Left forelimb (tissue), 1 donor: ENCODE data around the gene ATP8B2.
"Not testable (repeated sequence)": the region's sequence is repeated elsewhere in the genome, so short reads cannot be mapped to it uniquely, and the experiment has no call there.

ENCODE experiments used
- DNase-seq: peaks from one replicate; pipeline ENCODE4 v3.0.0-alpha.2; 2018; ENCODE audit warnings: low spot score

Gene ATP8B2

GRCh38 chr1:154324669-154325582 lies at the start of gene ATP8B2:
TSS of gene ATP8B2 (plus strand) at chr1:154325525. CDS start at chr1:154328142, 2,617 bp downstream.
- peak; percentile 92 for DNase-seq

GRCh38 chr1:154276797-154277196 lies 48.5 kb upstream of the ATP8B2 start:
- no peak for DNase-seq

- not testable (repeated sequence) for DNase-seq
Observed at GRCh38 chr1:154287591-154287990, 37.7 kb upstream of the ATP8B2 start.

GRCh38 chr1:154288661-154289060 lies 36.7 kb upstream of the ATP8B2 start:
- no peak for DNase-seq

GRCh38 chr1:154290921-154291320 lies 34.4 kb upstream of the ATP8B2 start:
- no peak for DNase-seq

GRCh38 chr1:154295408-154296235 lies 29.7 kb upstream of the ATP8B2 start:
- DNase-seq: no peak

- no peak for DNase-seq
Observed at GRCh38 chr1:154301582-154301981, 23.7 kb upstream of the ATP8B2 start.

GRCh38 chr1:154304664-154305337 lies 20.5 kb upstream of the ATP8B2 start:
- DNase-seq: no peak

GRCh38 chr1:154306151-154306550 lies 19.2 kb upstream of the ATP8B2 start:
- DNase-seq: no peak

- DNase-seq: not testable (repeated sequence)
Observed at GRCh38 chr1:154307670-154308270, 17.6 kb upstream of the ATP8B2 start.

GRCh38 chr1:154309136-154309535 lies 16.2 kb upstream of the ATP8B2 start:
- not testable (repeated sequence) for DNase-seq

GRCh38 chr1:154312229-154313065 lies 12.9 kb upstream of the ATP8B2 start:
- not testable (repeated sequence) for DNase-seq

GRCh38 chr1:154313066-154313356 lies 12.3 kb upstream of the ATP8B2 start:
- no peak for DNase-seq

GRCh38 chr1:154314226-154314625 lies 11.1 kb upstream of the ATP8B2 start:
- DNase-seq: not testable (repeated sequence)

- no peak for DNase-seq
Observed at GRCh38 chr1:154316704-154317103, 8.6 kb upstream of the ATP8B2 start.

GRCh38 chr1:154318386-154318785 lies 6.9 kb upstream of the ATP8B2 start:
- DNase-seq: no peak

GRCh38 chr1:154320882-154321608 lies 4.3 kb upstream of the ATP8B2 start, which contains the start of gene AQP10:
TSS of gene AQP10 (plus strand) at chr1:154321093. CDS start at chr1:154321156, 63 bp downstream.
- no peak for DNase-seq

GRCh38 chr1:154321609-154321934 lies 3.8 kb upstream of the ATP8B2 start:
- not testable (repeated sequence) for DNase-seq

- DNase-seq: no peak
Observed at GRCh38 chr1:154323493-154323892, 1.8 kb upstream of the ATP8B2 start.

GRCh38 chr1:154324241-154324640 lies 1.1 kb upstream of the ATP8B2 start:
- no peak for DNase-seq
